WTC11 (cell line): Measurements from ENCODE around the gene RSPO3.

Experiments used
- CTCF ChIP-seq: fragments of 200-600 bp; IDR thresholded peaks from 2 replicates; pipeline ENCODE4 v1.8.0; 2022; ENCODE audit warnings: antibody characterized with exemption
- FOXP1 ChIP-seq: sonication (generic); formaldehyde crosslinking; IDR thresholded peaks from 2 replicates; pipeline ENCODE4 v1.8.0; 2022; ENCODE audit warnings: missing genetic modification reagents, mild to moderate bottlenecking, moderate library complexity, borderline replicate concordance
- HMGXB4 ChIP-seq: sonication (generic); formaldehyde crosslinking; IDR thresholded peaks from 2 replicates; pipeline ENCODE4 v1.8.1; 2023; ENCODE audit warnings: mild to moderate bottlenecking, moderate library complexity, missing genetic modification reagents

GRCh38 chr6:127119102-127120022, 891 bp downstream of the RSPO3 start:
- TF ChIP-seq FOXP1 = no peak
- TF ChIP-seq CTCF = no peak
- no peak for TF ChIP-seq HMGXB4 (CRISPR knock-in tag)
